ENCODE measurements around the gene MAS1.

DNA sequence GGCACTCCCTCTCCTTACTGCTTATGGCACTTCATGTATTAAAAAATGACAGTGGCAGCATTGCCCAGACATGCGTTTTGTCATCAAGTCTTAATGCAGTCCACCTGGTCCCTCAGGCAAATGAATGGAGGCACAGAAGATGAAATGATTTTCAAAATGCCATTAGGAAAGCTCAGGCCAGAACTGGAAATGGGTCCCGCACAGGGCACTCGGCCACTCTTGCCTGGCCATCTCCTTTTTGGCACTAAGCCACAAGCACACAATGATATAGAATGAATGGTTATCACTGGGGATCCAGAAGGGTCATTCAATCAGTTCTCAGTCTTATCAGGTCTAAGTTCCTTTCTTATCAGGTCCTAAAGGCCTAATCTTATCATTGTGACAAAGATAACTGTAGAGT is 15.6 kb downstream of the MAS1 start:
- TF ChIP-seq POLR2A (IDR thresholded peaks at IDR 0.05; ENCODE audit: low read depth, low read length) (no peak), POLR2AphosphoS5 (IDR thresholded peaks at IDR 0.05; ENCODE audit: low read depth, low read length) (no peak), TAF1 (IDR thresholded peaks at IDR 0.05; ENCODE audit: low read depth, low read length) (no peak), SPI1 (IDR thresholded peaks at IDR 0.05; ENCODE audit: low read depth, low read length) (no peak), POU2F2 (IDR thresholded peaks at IDR 0.05; ENCODE audit: low read depth, low read length) (no peak), PAX5 (IDR thresholded peaks at IDR 0.05; ENCODE audit: insufficient read depth, low read length, severe bottlenecking) (no peak)

Data from GM12891 (cell line).